GM23338 (cell line): Measurements from ENCODE around the gene WDR1. TPM values are rescaled to one million over a fixed set of nuclear protein-coding genes. Genes with fewer than 3 reads are reported as not detected.

Experiments
- ATAC-seq: fragments of 200-7000 bp; cut with Tn5 transposase; 3 replicates; pipeline ENCODE4 v1.9.1; 2020
- DNase-seq: peaks from one replicate; pipeline ENCODE4 v3.0.0-alpha.2; 2015; ENCODE audit warnings: low spot score
- H2AFZ ChIP-seq: fragments of 200-600 bp; sonication (generic); 2 replicates; pipeline ENCODE4 v1.8.0; 2016; ENCODE audit warnings: antibody characterized with exemption, mild to moderate bottlenecking, moderate library complexity
- H3F3A ChIP-seq: fragments of 200-600 bp; sonication (generic); replicated peaks from 2 replicates; pipeline ENCODE4 v1.8.0; 2017; ENCODE audit warnings: antibody characterized with exemption, mixed run types, low read depth
- H3K27ac ChIP-seq: fragments of 200-600 bp; sonication (generic); 2 replicates; pipeline ENCODE4 v1.6.1; 2016; ENCODE audit warnings: low read depth
- H3K27me3 ChIP-seq: fragments of 200-600 bp; sonication (generic); 2 replicates; pipeline ENCODE4 v1.8.0; 2016; ENCODE audit warnings: mild to moderate bottlenecking, mixed run types, moderate library complexity; ENCODE audit not compliant: insufficient read depth
- H3K36me3 ChIP-seq: fragments of 200-600 bp; sonication (generic); 2 replicates; pipeline ENCODE4 v1.8.0; 2016; ENCODE audit warnings: mild to moderate bottlenecking; ENCODE audit not compliant: insufficient read depth
- H3K4me1 ChIP-seq: fragments of 200-600 bp; sonication (generic); 2 replicates; pipeline ENCODE4 v1.8.0; 2016; ENCODE audit warnings: mild to moderate bottlenecking, moderate library complexity; ENCODE audit not compliant: insufficient read depth
- H3K4me2 ChIP-seq: fragments of 200-600 bp; sonication (generic); 2 replicates; pipeline ENCODE4 v1.7.1; 2017; ENCODE audit warnings: mixed run types
- H3K4me3 ChIP-seq: fragments of 200-600 bp; sonication (generic); 2 replicates; pipeline ENCODE4 v1.6.1; 2016; ENCODE audit warnings: mixed run types
- H3K79me2 ChIP-seq: fragments of 200-600 bp; sonication (generic); replicated peaks from 2 replicates; pipeline ENCODE4 v1.8.0; 2017; ENCODE audit warnings: mild to moderate bottlenecking; ENCODE audit not compliant: insufficient read depth
- H3K9me2 ChIP-seq: fragments of 200-600 bp; sonication (generic); 2 replicates; pipeline ENCODE4 v1.8.0; 2017; ENCODE audit not compliant: insufficient read depth
- H4K20me1 ChIP-seq: fragments of 200-600 bp; sonication (generic); replicated peaks from 2 replicates; pipeline ENCODE4 v1.8.0; 2017; ENCODE audit warnings: mild to moderate bottlenecking; ENCODE audit not compliant: insufficient read depth
- H3K27ac Mint-ChIP-seq: 2 replicates; pipeline ENCODE4 v1.8.0; 2020; ENCODE audit warnings: inconsistent platforms, mild to moderate bottlenecking, moderate library complexity, mixed read lengths
- H3K27me3 Mint-ChIP-seq: 3 replicates; pipeline ENCODE4 v1.8.0; 2022; ENCODE audit warnings: low read depth, mild to moderate bottlenecking, moderate library complexity, mixed read lengths, inconsistent platforms; ENCODE audit not compliant: insufficient read depth, poor library complexity
- H3K36me3 Mint-ChIP-seq: 3 replicates; pipeline ENCODE4 v1.8.0; 2021; ENCODE audit warnings: low read depth, mild to moderate bottlenecking, inconsistent platforms, moderate library complexity, mixed read lengths
- H3K4me1 Mint-ChIP-seq: 3 replicates; pipeline ENCODE4 v1.8.0; 2020; ENCODE audit warnings: mild to moderate bottlenecking, inconsistent platforms, mixed read lengths
- H3K4me3 Mint-ChIP-seq: 3 replicates; pipeline ENCODE4 v1.8.0; 2021; ENCODE audit warnings: moderate library complexity, mild to moderate bottlenecking, inconsistent platforms, mixed read lengths
- H3K9me3 Mint-ChIP-seq: 3 replicates; pipeline ENCODE4 v1.8.0; 2020; ENCODE audit warnings: moderate library complexity, mild to moderate bottlenecking, inconsistent platforms, mixed read lengths
- CREB1 ChIP-seq: fragments of 250-450 bp; sonication (Bioruptor Pico); IDR thresholded peaks from 2 replicates; pipeline ENCODE4 v1.5.0; 2020; ENCODE audit warnings: low read depth, mild to moderate bottlenecking, moderate library complexity
- EZH2 ChIP-seq: fragments of 200-600 bp; sonication (generic); IDR thresholded peaks from one replicate; pipeline ENCODE4 v1.8.0; 2017; ENCODE audit warnings: antibody characterized with exemption, mild to moderate bottlenecking, low read depth; ENCODE audit not compliant: unreplicated experiment
- EZH2phosphoT487 ChIP-seq: fragments of 200-600 bp; sonication (generic); IDR thresholded peaks from one replicate; pipeline ENCODE4 v1.8.1; 2018; ENCODE audit warnings: antibody characterized with exemption; ENCODE audit not compliant: unreplicated experiment
- JUNB ChIP-seq: IDR thresholded peaks from one replicate; pipeline ENCODE4 v1.6.1; 2016; ENCODE audit warnings: antibody characterized with exemption; ENCODE audit not compliant: unreplicated experiment
- NANOG ChIP-seq: IDR thresholded peaks from 2 replicates; pipeline ENCODE4 v1.6.1; 2016; ENCODE audit warnings: antibody characterized with exemption, borderline replicate concordance
- POLR2AphosphoS5 ChIP-seq: IDR thresholded peaks from 2 replicates; pipeline ENCODE4 v1.6.1; 2016; ENCODE audit warnings: antibody characterized with exemption, low read depth
- ZNF331 ChIP-seq: fragments of 250-450 bp; sonication (Bioruptor Pico); IDR thresholded peaks from 2 replicates; pipeline ENCODE4 v1.5.0; 2020; ENCODE audit warnings: low read depth, mild to moderate bottlenecking, moderate library complexity
- polyA plus RNA-seq: library from polyadenylated mRNA; unstranded; fragments of >200 nt; fragmentation: Nextera tagmentation; extraction: Ambion mirVana; gene quantifications from 2 replicates; pipeline ENCODE4 v1.2.1, GENCODE V29; 2016
- total RNA-seq: library from RNA; depleted of rRNA; stranded (reverse); fragments of >200 nt; shearing (Covaris generic); gene quantifications from 2 replicates; pipeline ENCODE4 v1.2.3, GENCODE V29; 2014
- TF ChIP-seq, protein P1 (sequence below): IDR thresholded peaks from one replicate; pipeline ENCODE4 v1.6.1; 2018; ENCODE audit warnings: antibody characterized with exemption; ENCODE audit not compliant: unreplicated experiment
- TF ChIP-seq, protein P2 (sequence below), 2 experiments: fragments of 200-600 bp in 1 of 2; sonication (generic) in 1 of 2; conservative IDR thresholded peaks; 2 replicates each; pipeline versions ENCODE4 v1.5.1 to v1.6.1; 2016 to 2017; ENCODE audit warnings: antibody characterized with exemption in 2 of 2, low read depth in 2 of 2, mild to moderate bottlenecking in 2 of 2, moderate library complexity in 1 of 2
- TF ChIP-seq, protein P3 (sequence below): fragments of 250-450 bp; sonication (Bioruptor Pico); IDR thresholded peaks from 2 replicates; pipeline ENCODE4 v1.5.0; 2020; ENCODE audit warnings: mild to moderate bottlenecking, moderate library complexity

WDR1 gene
- total and polyA plus RNA-seq, 2 experiments from 2014 or later = 93.2 to 248 TPM

DNA sequence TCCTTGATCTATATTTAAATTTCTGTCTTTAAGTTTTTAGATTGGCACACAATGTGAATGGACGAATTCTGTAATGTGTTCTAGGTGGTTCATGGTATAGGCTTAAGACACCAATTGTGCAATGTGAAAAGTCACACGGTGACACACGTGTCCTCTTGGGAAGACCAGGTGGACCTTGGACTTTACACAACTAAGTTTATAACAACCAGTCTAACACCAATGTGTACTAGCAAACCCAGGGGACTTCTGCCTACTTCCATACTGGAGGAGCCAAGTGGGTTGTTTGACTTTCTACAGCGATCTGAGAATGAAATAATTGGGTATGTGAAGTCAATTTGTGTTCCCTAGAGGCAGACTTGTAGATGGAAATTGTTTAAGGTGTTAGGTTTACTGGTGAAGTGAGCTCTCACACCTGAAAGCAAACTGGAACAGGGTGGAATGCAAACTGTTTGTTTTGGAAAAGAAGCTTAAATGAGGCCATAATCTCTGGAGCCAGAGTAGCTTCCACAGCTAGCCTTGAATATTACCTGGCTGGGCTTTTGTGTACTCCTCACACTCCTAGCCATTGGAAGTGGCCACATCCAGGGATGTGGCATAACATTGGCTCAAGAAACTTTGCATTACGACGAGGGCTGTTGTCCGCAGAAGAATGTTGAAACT, 45.9 kb upstream of the WDR1 start (continued):
- TF ChIP-seq, protein P1, sequence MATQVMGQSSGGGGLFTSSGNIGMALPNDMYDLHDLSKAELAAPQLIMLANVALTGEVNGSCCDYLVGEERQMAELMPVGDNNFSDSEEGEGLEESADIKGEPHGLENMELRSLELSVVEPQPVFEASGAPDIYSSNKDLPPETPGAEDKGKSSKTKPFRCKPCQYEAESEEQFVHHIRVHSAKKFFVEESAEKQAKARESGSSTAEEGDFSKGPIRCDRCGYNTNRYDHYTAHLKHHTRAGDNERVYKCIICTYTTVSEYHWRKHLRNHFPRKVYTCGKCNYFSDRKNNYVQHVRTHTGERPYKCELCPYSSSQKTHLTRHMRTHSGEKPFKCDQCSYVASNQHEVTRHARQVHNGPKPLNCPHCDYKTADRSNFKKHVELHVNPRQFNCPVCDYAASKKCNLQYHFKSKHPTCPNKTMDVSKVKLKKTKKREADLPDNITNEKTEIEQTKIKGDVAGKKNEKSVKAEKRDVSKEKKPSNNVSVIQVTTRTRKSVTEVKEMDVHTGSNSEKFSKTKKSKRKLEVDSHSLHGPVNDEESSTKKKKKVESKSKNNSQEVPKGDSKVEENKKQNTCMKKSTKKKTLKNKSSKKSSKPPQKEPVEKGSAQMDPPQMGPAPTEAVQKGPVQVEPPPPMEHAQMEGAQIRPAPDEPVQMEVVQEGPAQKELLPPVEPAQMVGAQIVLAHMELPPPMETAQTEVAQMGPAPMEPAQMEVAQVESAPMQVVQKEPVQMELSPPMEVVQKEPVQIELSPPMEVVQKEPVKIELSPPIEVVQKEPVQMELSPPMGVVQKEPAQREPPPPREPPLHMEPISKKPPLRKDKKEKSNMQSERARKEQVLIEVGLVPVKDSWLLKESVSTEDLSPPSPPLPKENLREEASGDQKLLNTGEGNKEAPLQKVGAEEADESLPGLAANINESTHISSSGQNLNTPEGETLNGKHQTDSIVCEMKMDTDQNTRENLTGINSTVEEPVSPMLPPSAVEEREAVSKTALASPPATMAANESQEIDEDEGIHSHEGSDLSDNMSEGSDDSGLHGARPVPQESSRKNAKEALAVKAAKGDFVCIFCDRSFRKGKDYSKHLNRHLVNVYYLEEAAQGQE = no peak
- TF ChIP-seq, protein P2, sequence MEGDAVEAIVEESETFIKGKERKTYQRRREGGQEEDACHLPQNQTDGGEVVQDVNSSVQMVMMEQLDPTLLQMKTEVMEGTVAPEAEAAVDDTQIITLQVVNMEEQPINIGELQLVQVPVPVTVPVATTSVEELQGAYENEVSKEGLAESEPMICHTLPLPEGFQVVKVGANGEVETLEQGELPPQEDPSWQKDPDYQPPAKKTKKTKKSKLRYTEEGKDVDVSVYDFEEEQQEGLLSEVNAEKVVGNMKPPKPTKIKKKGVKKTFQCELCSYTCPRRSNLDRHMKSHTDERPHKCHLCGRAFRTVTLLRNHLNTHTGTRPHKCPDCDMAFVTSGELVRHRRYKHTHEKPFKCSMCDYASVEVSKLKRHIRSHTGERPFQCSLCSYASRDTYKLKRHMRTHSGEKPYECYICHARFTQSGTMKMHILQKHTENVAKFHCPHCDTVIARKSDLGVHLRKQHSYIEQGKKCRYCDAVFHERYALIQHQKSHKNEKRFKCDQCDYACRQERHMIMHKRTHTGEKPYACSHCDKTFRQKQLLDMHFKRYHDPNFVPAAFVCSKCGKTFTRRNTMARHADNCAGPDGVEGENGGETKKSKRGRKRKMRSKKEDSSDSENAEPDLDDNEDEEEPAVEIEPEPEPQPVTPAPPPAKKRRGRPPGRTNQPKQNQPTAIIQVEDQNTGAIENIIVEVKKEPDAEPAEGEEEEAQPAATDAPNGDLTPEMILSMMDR (conservative IDR thresholded peaks at IDR 0.05; ENCODE audit: low read depth in 2 of 2) = no peak
- TF ChIP-seq POLR2AphosphoS5 (no peak), ZNF331 (CRISPR knock-in tag) (no peak), EZH2phosphoT487 (no peak), JUNB (no peak)

DNA sequence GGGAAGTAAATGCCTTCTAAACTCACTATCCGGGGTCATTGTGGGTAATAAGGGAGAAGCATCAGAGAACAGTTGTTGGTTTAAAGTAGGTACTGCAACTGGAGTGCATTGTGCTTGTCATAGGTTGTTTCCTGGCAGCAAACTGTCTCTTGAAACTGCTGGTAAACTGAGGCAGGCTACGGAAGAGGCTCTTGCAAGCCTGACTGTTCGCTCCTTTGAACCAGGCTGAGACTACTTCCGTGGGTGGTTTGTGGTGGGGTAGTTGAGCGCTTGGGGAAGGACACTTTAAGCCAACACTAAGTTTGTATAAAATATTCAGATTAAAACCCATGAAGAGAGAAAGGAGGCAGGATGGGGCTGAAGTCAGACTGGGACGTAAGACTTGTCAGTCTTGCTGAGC, 45.2 kb upstream of the WDR1 start:
- peaks cover 3% of the 10 kb centered on the region for H3K27me3 Mint-ChIP-seq
- Histone ChIP-seq H3K9me2 (no peaks in the 10 kb centered on the region), H3K4me1 (no peaks in the 10 kb centered on the region), H3F3A (no peaks in the 10 kb centered on the region), H3K4me2 (no peak overlapping the region), H4K20me1 (no peaks in the 10 kb centered on the region), H3K27me3 (no peaks in the 10 kb centered on the region), H3K27ac (no peak overlapping the region), H3K36me3 (no peaks in the 10 kb centered on the region), H3K4me3 (no peak overlapping the region), H2AFZ (no peak overlapping the region), H3K79me2 (no peaks in the 10 kb centered on the region)
- no peaks in the 10 kb centered on the region for H3K9me3 Mint-ChIP-seq
- no peak overlapping the region for H3K27ac Mint-ChIP-seq
- DNase-seq (no peak), ATAC-seq (no peak)
- H3K4me1 Mint-ChIP-seq = peaks cover 7% of the 10 kb centered on the region; the same call in 2 of the 3 replicates
- no peaks in the 10 kb centered on the region for H3K36me3 Mint-ChIP-seq
- H3K4me3 Mint-ChIP-seq = no peak overlapping the region
- TF ChIP-seq EZH2 (no peak), JUNB (no peak), CREB1 (no peak), NANOG (no peak)
- TF ChIP-seq, protein P3, sequence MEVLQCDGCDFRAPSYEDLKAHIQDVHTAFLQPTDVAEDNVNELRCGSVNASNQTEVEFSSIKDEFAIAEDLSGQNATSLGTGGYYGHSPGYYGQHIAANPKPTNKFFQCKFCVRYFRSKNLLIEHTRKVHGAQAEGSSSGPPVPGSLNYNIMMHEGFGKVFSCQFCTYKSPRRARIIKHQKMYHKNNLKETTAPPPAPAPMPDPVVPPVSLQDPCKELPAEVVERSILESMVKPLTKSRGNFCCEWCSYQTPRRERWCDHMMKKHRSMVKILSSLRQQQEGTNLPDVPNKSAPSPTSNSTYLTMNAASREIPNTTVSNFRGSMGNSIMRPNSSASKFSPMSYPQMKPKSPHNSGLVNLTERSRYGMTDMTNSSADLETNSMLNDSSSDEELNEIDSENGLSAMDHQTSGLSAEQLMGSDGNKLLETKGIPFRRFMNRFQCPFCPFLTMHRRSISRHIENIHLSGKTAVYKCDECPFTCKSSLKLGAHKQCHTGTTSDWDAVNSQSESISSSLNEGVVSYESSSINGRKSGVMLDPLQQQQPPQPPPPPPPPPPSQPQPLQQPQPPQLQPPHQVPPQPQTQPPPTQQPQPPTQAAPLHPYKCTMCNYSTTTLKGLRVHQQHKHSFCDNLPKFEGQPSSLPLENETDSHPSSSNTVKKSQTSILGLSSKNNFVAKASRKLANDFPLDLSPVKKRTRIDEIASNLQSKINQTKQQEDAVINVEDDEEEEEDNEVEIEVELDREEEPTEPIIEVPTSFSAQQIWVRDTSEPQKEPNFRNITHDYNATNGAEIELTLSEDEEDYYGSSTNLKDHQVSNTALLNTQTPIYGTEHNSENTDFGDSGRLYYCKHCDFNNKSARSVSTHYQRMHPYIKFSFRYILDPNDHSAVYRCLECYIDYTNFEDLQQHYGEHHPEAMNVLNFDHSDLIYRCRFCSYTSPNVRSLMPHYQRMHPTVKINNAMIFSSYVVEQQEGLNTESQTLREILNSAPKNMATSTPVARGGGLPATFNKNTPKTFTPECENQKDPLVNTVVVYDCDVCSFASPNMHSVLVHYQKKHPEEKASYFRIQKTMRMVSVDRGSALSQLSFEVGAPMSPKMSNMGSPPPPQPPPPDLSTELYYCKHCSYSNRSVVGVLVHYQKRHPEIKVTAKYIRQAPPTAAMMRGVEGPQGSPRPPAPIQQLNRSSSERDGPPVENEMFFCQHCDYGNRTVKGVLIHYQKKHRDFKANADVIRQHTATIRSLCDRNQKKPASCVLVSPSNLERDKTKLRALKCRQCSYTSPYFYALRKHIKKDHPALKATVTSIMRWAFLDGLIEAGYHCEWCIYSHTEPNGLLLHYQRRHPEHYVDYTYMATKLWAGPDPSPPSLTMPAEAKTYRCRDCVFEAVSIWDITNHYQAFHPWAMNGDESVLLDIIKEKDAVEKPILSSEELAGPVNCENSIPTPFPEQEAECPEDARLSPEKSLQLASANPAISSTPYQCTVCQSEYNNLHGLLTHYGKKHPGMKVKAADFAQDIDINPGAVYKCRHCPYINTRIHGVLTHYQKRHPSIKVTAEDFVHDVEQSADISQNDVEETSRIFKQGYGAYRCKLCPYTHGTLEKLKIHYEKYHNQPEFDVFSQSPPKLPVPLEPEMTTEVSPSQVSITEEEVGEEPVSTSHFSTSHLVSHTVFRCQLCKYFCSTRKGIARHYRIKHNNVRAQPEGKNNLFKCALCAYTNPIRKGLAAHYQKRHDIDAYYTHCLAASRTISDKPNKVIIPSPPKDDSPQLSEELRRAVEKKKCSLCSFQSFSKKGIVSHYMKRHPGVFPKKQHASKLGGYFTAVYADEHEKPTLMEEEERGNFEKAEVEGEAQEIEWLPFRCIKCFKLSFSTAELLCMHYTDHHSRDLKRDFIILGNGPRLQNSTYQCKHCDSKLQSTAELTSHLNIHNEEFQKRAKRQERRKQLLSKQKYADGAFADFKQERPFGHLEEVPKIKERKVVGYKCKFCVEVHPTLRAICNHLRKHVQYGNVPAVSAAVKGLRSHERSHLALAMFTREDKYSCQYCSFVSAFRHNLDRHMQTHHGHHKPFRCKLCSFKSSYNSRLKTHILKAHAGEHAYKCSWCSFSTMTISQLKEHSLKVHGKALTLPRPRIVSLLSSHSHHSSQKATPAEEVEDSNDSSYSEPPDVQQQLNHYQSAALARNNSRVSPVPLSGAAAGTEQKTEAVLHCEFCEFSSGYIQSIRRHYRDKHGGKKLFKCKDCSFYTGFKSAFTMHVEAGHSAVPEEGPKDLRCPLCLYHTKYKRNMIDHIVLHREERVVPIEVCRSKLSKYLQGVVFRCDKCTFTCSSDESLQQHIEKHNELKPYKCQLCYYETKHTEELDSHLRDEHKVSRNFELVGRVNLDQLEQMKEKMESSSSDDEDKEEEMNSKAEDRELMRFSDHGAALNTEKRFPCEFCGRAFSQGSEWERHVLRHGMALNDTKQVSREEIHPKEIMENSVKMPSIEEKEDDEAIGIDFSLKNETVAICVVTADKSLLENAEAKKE = no peak
